Tibial nerve (tissue), 4 donors: ENCODE measurements around the gene CDH4.

Experiments used
- EP300 ChIP-seq, 2 donors: sonication (generic); formaldehyde crosslinking; IDR thresholded peaks; one replicate each; pipeline ENCODE4 v1.6.1; 2017; ENCODE audit warnings: antibody characterized with exemption in 2 of 2, mild to moderate bottlenecking in 1 of 2
- POLR2A ChIP-seq, 2 donors: fragments of 450-650 bp; IDR thresholded peaks; one replicate each; pipeline ENCODE4 v1.6.1; 2017; ENCODE audit warnings: antibody characterized with exemption in 2 of 2, mild to moderate bottlenecking in 2 of 2, moderate library complexity in 2 of 2
- TF ChIP-seq, protein P1 (sequence below), 5 experiments: fragments of 200-600 bp in 3 of 5; fragments of 450-650 bp in 2 of 5; sonication (generic) in 3 of 5; IDR thresholded peaks; one replicate each; pipeline ENCODE4 v1.5.1; 2016 to 2019; ENCODE audit warnings: antibody characterized with exemption in 5 of 5, mild to moderate bottlenecking in 3 of 5, moderate library complexity in 2 of 5

DNA sequence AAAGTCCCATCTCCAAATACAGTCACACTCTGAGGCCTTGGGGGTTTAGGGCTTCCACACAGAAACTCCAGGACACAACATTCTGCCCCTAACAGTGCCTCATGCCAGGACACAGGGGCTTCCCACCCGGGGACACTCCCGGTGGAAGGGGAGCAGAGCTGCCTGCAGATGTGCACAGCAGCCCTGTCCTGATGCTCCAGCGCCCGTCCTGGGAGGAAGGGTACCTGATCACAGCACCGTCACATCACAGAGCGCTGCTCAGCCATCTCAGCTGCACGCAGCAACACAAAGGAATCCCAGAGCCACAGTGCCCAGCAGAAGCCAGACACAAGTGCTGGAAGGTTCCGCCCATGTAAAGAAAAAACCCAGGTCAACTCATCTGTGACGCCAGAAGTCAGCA is 657.0 kb downstream of the CDH4 start:
- TF ChIP-seq, protein P1, sequence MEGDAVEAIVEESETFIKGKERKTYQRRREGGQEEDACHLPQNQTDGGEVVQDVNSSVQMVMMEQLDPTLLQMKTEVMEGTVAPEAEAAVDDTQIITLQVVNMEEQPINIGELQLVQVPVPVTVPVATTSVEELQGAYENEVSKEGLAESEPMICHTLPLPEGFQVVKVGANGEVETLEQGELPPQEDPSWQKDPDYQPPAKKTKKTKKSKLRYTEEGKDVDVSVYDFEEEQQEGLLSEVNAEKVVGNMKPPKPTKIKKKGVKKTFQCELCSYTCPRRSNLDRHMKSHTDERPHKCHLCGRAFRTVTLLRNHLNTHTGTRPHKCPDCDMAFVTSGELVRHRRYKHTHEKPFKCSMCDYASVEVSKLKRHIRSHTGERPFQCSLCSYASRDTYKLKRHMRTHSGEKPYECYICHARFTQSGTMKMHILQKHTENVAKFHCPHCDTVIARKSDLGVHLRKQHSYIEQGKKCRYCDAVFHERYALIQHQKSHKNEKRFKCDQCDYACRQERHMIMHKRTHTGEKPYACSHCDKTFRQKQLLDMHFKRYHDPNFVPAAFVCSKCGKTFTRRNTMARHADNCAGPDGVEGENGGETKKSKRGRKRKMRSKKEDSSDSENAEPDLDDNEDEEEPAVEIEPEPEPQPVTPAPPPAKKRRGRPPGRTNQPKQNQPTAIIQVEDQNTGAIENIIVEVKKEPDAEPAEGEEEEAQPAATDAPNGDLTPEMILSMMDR (IDR thresholded peaks at IDR 0.05) = no peak
- no peak for TF ChIP-seq POLR2A (IDR thresholded peaks at IDR 0.05)
- TF ChIP-seq EP300 (IDR thresholded peaks at IDR 0.05) = no peak
